GM12874 (cell line): Measurements from ENCODE around the gene PTTG1.

Experiments
- CTCF ChIP-seq: IDR thresholded peaks from 2 replicates; pipeline ENCODE4 v1.5.1; 2011; ENCODE audit warnings: low read depth, mild to moderate bottlenecking, control low read depth, low read length, moderate library complexity; ENCODE audit not compliant: insufficient read depth

Gene PTTG1

GRCh38 chr5:160463227-160463626 lies 41.6 kb downstream of the PTTG1 start:
- TF ChIP-seq CTCF: no peak

- no peak for TF ChIP-seq CTCF
These were observed 42.2 kb downstream of the PTTG1 start for GRCh38 chr5:160463740-160464465.

- no peak for TF ChIP-seq CTCF
These were observed 42.8 kb downstream of the PTTG1 start for GRCh38 chr5:160464466-160464797.

- TF ChIP-seq CTCF: no peak
These were observed 44.5 kb downstream of the PTTG1 start for GRCh38 chr5:160466116-160466515.

GRCh38 chr5:160466889-160467554 lies 45.4 kb downstream of the PTTG1 start:
- TF ChIP-seq CTCF: no peak

GRCh38 chr5:160467555-160468362 lies 46.1 kb downstream of the PTTG1 start:
- TF ChIP-seq CTCF: no peak

- no peak for TF ChIP-seq CTCF
These were observed 46.8 kb downstream of the PTTG1 start for GRCh38 chr5:160468363-160468975.
